Measurements from ENCODE around the gene ITCH. TPM values are rescaled to one million over a fixed set of nuclear protein-coding genes. Genes with fewer than 3 reads are reported as not detected.

Gene ITCH
- total and polyA plus RNA-seq, 2 donors (not counting 3 experiments of a cell fraction or from before 2014, with no cell fraction given): 6.4 to 57.4 TPM

DNA sequence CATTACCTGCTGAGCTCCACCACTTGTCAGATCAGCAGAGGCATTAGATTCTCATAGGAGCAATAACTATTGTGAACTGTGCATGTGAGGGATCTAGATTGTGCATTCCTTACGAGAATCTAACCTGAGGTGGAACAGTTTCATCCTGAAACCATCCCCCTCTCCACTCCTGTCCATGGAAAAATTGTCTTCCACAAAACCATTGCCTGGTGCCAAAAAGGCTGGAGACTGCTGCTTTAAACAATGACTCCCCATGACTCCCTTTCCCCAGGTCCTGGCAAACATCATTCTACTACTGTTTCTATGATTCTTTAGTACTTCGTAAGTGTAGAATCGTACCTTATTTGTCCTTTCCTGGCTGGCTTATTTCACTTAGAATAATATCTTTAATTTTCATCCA, 143.4 kb downstream of the ITCH start:
- H3K79me2 ChIP-seq (ENCODE audit: control insufficient read depth, insufficient read depth, low read length): no peaks in the 10 kb centered on the region
- H3K9ac ChIP-seq (replicated peaks; ENCODE audit: extremely low read depth, insufficient read depth, low read length): no peak overlapping the region
- DNase-seq (ENCODE audit: low read depth, low spot score): no peak
- ChIA-PET POLR2A (no interaction called here), CTCF (no interaction called here)
- BruUV-seq (replicated peaks): no TSS peak
- H3K36me3 ChIP-seq (ENCODE audit: control insufficient read depth in 2 of 2, extremely low read depth in 1 of 2, insufficient read depth in 2 of 2, low read length in 2 of 2): peaks cover 11 to 19% of the 10 kb centered on the region in 2 experiments
- no peaks in the 10 kb centered on the region for H3K27me3 ChIP-seq (ENCODE audit: control insufficient read depth in 2 of 2, insufficient read depth in 2 of 2, low read length in 2 of 2)
- H3K9me1 ChIP-seq (replicated peaks; ENCODE audit: control insufficient read depth, extremely low read depth, insufficient read depth, low read length): no peaks in the 10 kb centered on the region
- no peaks in the 10 kb centered on the region for H3K9me3 ChIP-seq (replicated peaks; ENCODE audit: control insufficient read depth, insufficient read depth, low read length)
- dilution Hi-C loops (cut with MboI; ENCODE audit: extremely low pct_ligation_motif_present, low sequenced_read_pairs) (no loop called here), intact Hi-C loops (cut with micrococcal nuclease) (no loop called here)
- no peak overlapping the region for H3K27ac ChIP-seq (ENCODE audit: insufficient read depth, low read depth, low read length)
- TF ChIP-seq, protein P1, sequence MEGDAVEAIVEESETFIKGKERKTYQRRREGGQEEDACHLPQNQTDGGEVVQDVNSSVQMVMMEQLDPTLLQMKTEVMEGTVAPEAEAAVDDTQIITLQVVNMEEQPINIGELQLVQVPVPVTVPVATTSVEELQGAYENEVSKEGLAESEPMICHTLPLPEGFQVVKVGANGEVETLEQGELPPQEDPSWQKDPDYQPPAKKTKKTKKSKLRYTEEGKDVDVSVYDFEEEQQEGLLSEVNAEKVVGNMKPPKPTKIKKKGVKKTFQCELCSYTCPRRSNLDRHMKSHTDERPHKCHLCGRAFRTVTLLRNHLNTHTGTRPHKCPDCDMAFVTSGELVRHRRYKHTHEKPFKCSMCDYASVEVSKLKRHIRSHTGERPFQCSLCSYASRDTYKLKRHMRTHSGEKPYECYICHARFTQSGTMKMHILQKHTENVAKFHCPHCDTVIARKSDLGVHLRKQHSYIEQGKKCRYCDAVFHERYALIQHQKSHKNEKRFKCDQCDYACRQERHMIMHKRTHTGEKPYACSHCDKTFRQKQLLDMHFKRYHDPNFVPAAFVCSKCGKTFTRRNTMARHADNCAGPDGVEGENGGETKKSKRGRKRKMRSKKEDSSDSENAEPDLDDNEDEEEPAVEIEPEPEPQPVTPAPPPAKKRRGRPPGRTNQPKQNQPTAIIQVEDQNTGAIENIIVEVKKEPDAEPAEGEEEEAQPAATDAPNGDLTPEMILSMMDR (IDR thresholded peaks at IDR 0.05; ENCODE audit: extremely low read depth in 1 of 2, insufficient read depth in 1 of 2, low read depth in 1 of 2, low read length in 2 of 2): no peak
- TF ChIP-seq, protein P2, sequence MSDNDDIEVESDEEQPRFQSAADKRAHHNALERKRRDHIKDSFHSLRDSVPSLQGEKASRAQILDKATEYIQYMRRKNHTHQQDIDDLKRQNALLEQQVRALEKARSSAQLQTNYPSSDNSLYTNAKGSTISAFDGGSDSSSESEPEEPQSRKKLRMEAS (IDR thresholded peaks at IDR 0.05; ENCODE audit: insufficient read depth, insufficient read length): no peak
- TF ChIP-seq JUN (IDR thresholded peaks at IDR 0.05; ENCODE audit: borderline replicate concordance, insufficient read depth, insufficient read length, low read depth) (no peak), GATA2 (IDR thresholded peaks at IDR 0.05; ENCODE audit: insufficient read depth, insufficient read length, low read depth, low read length) (no peak), FOS (IDR thresholded peaks at IDR 0.05; ENCODE audit: borderline replicate concordance, insufficient read depth, low read length) (no peak), POLR2A (IDR thresholded peaks at IDR 0.05; ENCODE audit: low read depth, low read length) (no peak), MYC (IDR thresholded peaks at IDR 0.05; ENCODE audit: low read depth, low read length) (no peak), POLR2AphosphoS5 (IDR thresholded peaks at IDR 0.05; ENCODE audit: insufficient read depth, low read depth, low read length) (no peak), EZH2 (IDR thresholded peaks at IDR 0.05; ENCODE audit: borderline replicate concordance, low read depth, low read length, severe bottlenecking) (no peak)
- FAIRE-seq: no peak
- no peak overlapping the region for H3K4me3 ChIP-seq (replicated peaks in 1 of 3; ENCODE audit: insufficient read depth in 1 of 3, low read depth in 1 of 3, low read length in 3 of 3)
- H3K4me1 ChIP-seq (ENCODE audit: control insufficient read depth, extremely low read depth, insufficient read depth, low read length): no peaks in the 10 kb centered on the region
- no peak overlapping the region for H3K4me2 ChIP-seq (ENCODE audit: insufficient read depth, low read length)
- H2AFZ ChIP-seq (ENCODE audit: low read depth, low read length): no peak overlapping the region
- no peaks in the 10 kb centered on the region for H4K20me1 ChIP-seq (replicated peaks; ENCODE audit: control insufficient read depth, extremely low read depth, insufficient read depth, low read length)

Measured in endothelial cell of umbilical vein (primary cell).